SK-N-DZ (cell line): ENCODE data around the gene PPY.
A peak's percentile ranks its signal among the peaks of the same experiment; 100 is the strongest.
"Not testable (repeated sequence)": the region's sequence is repeated elsewhere in the genome, so short reads cannot be mapped to it uniquely, and the experiment has no call there.

ENCODE experiments used
- DNase-seq: peaks from one replicate; pipeline ENCODE4 v3.0.0-alpha.2; 2015; ENCODE audit warnings: low spot score

Gene PPY

GRCh38 chr17:43966276-43966675 is 24.0 kb upstream of the PPY start:
- peak; percentile 49 for DNase-seq

- DNase-seq = no peak
Measured at GRCh38 chr17:43962479-43962878, 20.2 kb upstream of the PPY start.

DNA sequence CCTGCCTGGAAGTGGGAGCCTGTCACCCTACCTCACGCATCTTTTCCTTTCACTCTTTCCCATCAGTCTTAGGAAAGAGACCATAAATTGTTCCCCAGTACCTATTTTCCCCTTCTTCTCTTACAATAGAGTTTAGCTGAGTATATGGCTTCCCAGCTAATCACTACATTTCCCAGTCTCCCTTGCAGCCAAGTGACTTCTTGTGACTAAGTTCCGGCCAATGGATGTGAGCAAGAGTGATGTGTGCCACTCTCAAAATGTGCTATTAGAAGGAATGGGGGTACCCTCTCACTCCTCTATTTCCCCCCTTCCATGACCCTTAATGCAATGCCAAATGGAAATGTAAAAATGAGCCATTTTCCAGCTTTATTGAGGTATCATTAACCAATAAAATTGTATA is 19.7 kb upstream of the PPY start:
- DNase-seq = no peak

GRCh38 chr17:43961292-43961691 is 19.0 kb upstream of the PPY start:
- DNase-seq = not testable (repeated sequence)

- no peak for DNase-seq
Measured at GRCh38 chr17:43958748-43959352, 16.6 kb upstream of the PPY start.

- no peak for DNase-seq
Measured at GRCh38 chr17:43956222-43956621, 13.9 kb upstream of the PPY start.

DNA sequence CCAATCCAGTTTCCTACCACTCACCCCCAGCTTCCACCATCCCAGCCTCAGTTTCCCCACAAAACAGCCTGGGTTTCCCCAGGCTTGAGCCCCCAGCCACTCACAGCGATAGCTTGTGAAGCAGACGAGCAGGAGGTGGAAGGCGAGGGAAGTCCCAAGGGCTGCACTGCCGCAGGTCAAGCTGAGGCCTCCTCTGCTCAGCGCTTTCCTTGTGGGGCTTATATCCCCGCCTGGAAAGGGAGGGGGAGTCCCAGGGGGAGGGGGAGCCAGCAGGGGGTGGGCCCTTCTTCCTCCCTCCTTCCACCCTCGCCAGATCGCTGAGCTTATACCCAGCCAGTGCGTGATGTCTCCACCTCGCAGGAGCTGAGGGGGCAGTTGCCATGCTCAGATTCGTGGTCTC is 11.5 kb upstream of the PPY start, which contains the start of gene PYY:
PYY (minus strand) TSS at position 195 of the 400 bp plus-strand sequence. CDS start 457 bp downstream, outside the sequence.
- no peak for DNase-seq

- no peak for DNase-seq
Measured at GRCh38 chr17:43952724-43953666, 10.7 kb upstream of the PPY start.

GRCh38 chr17:43952351-43952723 is 10.1 kb upstream of the PPY start:
- DNase-seq = no peak

DNA sequence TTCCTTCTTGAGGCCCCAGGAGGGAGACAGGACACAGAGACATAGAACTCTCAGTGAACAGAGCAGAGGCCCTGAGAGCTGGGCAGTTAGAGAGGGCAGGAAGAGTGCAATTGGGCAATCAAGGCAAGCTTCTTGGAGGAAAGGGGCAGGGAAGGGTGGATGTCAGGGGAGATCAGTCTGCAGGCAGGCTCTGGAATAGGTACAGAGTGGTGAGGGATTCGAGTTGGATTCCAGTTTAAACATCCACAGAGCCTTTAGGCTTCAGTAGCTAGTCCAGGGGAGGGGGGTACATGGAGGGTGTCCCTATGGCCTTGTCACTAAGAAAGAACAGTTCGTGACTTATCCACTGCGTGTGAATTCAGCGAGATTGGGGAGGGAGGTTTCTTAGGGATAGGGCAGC is 9.5 kb upstream of the PPY start:
- DNase-seq = no peak

GRCh38 chr17:43950554-43950953 is 8.3 kb upstream of the PPY start:
- no peak for DNase-seq

DNA sequence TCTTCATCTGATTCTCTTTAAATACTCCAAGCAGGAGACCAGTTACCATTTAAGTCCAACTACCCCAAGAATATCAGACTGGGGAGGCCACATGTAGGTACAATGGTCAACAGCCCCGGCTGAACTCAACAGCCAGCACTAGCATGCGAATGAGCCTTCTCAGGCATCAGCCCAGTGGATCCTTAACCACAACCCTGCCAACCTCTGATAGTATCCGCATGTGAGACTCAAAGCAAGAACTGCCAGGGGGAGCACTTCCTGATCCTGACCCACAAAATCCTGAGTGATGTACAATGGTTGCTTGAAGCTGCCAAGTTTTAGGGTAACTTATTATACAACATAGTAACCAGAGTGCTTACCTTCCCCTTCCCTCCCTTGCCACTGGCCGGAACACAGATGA is 7.5 kb upstream of the PPY start:
- no peak for DNase-seq

GRCh38 chr17:43946781-43947180 is 4.5 kb upstream of the PPY start:
- DNase-seq = peak; percentile 73

DNA sequence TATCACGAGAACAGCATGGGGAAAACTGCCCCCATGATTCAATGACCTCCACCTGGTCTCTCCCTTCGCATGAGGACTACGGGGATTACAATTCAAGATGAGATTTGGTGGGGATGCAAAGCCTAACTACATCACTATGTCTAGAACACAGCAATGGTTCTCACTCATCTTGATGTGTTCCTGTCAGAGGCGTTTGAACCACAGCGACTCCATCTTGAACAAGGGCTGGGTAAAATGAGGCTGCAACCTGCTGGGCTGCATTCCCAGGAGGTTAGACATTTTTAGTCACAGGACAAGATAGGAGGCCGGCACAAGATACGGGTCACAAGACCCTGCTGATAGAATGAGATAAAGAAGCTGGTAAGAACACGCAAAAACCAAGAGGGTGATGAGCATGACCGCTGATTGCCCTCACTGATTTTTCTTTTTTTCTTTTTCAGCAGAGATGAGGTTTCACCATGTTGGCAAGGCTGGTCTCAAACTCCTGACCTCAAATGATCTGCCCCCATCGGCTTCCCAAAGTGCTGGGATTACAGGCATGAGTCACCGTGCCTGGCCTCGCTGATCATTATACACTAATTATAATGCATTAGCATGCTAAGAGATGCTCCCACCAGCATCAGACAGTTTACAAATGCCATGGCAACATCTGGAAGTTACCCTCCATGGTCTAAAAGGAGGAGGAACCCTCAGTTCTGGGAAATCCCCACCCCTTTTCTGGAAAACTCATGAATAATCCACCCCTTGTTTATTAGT is 3.0 kb upstream of the PPY start:
- no peak for DNase-seq

DNA sequence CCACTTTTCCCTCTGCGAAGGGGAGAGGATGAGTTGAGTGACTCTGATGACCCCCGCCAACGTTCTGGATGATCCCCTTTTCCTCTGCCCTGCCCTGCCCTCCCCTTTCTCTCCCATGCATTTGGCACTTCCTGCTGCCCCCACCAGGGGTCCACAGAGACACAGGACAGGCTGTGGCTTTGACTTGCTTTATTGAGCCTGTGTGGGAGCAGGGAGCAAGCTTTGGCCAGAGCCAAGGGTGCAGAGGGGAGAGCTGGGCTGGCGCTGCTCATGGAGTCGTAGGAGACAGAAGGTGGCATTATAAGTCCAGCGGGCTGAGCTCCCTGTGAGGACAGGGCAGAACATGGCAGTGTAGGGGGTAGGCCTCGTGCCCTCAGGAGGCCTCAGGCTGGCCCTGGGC is 1.6 kb downstream of the PPY start:
- peak; percentile 87 for DNase-seq

DNA sequence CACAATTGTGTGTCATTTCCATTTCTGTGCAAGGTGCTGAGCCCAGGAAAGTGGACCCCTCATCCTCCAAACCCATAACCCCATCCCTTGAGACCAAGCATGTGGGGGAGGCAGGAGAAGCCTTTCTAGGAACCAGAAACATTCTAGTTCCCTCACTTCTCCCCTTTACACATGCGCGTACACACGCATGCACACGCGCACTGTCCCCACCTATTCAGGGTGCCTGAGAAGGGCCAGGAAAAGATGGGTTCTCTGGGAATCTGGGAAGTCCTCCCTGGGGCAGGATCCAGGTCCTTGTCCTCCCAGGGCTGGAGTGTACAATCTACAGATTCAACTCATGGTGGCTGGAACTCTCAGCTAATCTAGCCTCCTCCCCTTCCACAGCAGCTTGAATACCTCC is 2.4 kb downstream of the PPY start:
- no peak for DNase-seq

DNA sequence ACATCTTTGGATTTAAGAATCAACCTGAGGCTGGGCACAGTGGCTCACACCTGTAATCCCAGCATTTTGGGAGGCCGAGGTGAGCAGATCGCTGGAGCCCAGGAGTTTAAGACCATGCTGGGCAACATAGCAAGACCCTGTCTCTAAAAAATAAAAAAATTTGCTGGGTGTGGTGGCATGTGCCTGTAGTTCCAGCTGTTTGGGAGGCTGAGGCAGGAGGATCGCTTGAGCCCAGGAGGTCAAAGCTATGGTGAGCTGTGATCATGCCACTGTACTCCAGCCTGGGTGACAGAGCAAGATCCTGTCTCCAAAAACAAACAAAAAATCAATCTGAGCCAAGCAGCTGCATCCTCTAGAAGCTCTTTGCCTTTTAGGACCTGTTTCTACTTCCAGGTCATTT is 2.8 kb downstream of the PPY start:
- not testable (repeated sequence) for DNase-seq

DNA sequence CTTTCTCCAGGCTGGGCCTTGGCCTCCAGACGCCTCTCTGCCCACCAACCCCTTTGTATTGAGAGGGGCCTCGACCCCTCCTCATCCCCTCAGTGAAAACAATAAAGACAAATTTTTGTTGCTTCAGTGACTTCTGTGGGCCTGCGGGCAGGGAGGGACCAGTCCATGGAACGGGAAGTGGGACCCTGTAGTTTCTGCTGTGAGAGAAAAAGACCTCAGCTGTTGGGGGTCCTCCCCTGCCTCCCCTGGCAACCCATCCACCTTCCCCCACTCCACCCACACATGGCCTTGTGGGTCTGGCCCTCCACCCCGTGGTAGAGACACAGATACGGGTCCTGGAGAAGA is 3.5 kb downstream of the PPY start:
- DNase-seq = no peak

DNA sequence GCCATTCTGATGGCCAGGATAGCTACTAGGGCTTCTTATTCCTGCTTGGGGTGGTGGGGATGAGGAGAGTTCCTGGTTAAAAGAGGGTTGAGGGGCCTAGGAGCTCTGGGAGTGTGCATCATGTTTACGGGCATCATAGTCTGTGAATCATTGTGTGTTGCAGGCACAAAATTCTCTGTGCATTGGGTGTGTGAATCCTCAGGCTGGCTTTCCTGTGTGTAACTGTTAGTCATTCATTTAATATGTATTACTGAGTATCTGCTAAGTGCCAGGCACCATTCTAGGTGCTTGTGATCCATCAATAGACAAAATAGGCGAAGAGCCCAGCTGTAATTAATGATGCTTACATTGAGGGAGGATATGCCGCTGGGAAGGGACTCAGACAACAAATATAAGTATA is 5.8 kb downstream of the PPY start:
- no peak for DNase-seq

DNA sequence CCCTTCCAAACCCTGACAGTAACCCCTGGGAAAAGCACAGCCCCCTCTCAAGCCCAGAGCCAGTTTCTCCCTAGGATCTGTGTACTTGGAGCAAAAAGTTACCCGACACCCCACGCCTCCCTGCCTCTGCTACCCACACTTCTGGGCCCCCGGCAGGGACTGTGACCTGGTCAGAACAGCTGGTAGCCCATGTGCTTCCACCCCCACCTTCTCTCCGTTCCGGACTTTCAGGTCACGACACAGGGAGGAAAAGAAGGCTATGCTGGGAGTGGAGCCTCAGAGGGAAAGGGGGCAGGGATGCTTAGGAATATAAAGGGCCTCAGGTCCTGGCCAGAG is 6.4 kb downstream of the PPY start:
- DNase-seq = no peak

- no peak for DNase-seq
Measured at GRCh38 chr17:43935204-43935925, 6.9 kb downstream of the PPY start.

DNA sequence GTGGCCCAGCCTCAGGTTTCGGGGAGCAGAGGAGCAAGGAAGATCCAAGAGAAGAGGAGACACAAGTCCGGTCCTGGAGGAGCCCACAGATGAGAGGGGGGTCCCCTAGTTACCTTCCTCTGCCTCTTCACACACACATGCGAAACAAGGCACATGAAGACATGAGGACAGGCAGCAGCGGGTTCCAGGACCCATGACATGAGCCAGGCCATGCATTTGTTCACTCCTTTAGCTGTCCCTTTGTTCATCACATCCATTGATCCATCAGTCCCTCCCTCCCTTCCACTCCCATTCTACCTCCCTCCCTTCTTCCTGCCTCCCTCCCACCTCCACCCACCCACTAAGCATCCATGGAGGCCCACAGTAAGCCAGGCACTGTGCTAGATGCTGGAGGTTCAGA is 9.4 kb downstream of the PPY start:
- no peak for DNase-seq
